Upper lobe of left lung (tissue), 4 donors: ENCODE measurements around the gene VPS37B.

Source experiments
- EP300 ChIP-seq, 4 donors: sonication (generic); formaldehyde crosslinking; IDR thresholded peaks; one replicate each; pipeline ENCODE4 v1.5.1; 2017; ENCODE audit warnings: antibody characterized with exemption in 4 of 4, control low read depth in 2 of 4
- POLR2A ChIP-seq, 4 donors: fragments of 450-650 bp; IDR thresholded peaks; one replicate each; pipeline ENCODE4 v1.5.1; 2016 to 2017; ENCODE audit warnings: antibody characterized with exemption in 4 of 4, mild to moderate bottlenecking in 2 of 4
- POLR2AphosphoS5 ChIP-seq, 2 donors: sonication (generic); formaldehyde crosslinking; IDR thresholded peaks; one replicate each; pipeline ENCODE4 v1.5.1; 2017; ENCODE audit warnings: antibody characterized with exemption in 2 of 2
- TF ChIP-seq, protein P1 (sequence below), 6 experiments: fragments of 450-650 bp in 4 of 6; fragments of 200-600 bp in 2 of 6; sonication (generic) in 2 of 6; IDR thresholded peaks; one replicate each; pipeline ENCODE4 v1.5.1; 2016 to 2019; ENCODE audit warnings: antibody characterized with exemption in 6 of 6

DNA sequence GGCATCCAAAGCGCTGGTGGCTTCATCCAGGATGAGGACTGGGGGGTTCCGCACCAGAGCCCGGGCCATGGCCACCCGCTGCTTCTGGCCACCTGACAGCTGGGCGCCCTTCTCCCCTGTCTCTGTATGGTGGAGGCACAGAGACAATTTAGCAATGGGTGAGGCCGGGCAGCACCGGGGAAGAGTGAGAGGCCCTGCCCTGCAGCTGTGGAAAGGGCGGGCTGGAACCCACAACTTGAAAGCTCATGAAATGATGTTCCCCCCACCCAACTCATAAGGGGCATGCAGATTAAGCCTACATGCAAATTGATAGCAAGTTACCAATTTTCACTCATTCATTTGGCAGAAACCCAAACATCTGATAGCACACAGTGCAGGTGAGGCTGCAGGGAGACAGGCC lies 36.3 kb upstream of the VPS37B start:
- TF ChIP-seq POLR2AphosphoS5 (IDR thresholded peaks at IDR 0.05), result no peak
- TF ChIP-seq, protein P1, sequence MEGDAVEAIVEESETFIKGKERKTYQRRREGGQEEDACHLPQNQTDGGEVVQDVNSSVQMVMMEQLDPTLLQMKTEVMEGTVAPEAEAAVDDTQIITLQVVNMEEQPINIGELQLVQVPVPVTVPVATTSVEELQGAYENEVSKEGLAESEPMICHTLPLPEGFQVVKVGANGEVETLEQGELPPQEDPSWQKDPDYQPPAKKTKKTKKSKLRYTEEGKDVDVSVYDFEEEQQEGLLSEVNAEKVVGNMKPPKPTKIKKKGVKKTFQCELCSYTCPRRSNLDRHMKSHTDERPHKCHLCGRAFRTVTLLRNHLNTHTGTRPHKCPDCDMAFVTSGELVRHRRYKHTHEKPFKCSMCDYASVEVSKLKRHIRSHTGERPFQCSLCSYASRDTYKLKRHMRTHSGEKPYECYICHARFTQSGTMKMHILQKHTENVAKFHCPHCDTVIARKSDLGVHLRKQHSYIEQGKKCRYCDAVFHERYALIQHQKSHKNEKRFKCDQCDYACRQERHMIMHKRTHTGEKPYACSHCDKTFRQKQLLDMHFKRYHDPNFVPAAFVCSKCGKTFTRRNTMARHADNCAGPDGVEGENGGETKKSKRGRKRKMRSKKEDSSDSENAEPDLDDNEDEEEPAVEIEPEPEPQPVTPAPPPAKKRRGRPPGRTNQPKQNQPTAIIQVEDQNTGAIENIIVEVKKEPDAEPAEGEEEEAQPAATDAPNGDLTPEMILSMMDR (IDR thresholded peaks at IDR 0.05), result no peak
- TF ChIP-seq EP300 (IDR thresholded peaks at IDR 0.05), result no peak
- no peak for TF ChIP-seq POLR2A (IDR thresholded peaks at IDR 0.05)
